NCI-H1092 treated with DMSO at 0.1 percent for 48 hours (cell line): ENCODE data around the gene METTL1.

Source experiments
- DNase-seq: peaks from one replicate; lab custom pipeline; 2025; lab: John Stamatoyannopoulos, UW

Gene METTL1

DNA sequence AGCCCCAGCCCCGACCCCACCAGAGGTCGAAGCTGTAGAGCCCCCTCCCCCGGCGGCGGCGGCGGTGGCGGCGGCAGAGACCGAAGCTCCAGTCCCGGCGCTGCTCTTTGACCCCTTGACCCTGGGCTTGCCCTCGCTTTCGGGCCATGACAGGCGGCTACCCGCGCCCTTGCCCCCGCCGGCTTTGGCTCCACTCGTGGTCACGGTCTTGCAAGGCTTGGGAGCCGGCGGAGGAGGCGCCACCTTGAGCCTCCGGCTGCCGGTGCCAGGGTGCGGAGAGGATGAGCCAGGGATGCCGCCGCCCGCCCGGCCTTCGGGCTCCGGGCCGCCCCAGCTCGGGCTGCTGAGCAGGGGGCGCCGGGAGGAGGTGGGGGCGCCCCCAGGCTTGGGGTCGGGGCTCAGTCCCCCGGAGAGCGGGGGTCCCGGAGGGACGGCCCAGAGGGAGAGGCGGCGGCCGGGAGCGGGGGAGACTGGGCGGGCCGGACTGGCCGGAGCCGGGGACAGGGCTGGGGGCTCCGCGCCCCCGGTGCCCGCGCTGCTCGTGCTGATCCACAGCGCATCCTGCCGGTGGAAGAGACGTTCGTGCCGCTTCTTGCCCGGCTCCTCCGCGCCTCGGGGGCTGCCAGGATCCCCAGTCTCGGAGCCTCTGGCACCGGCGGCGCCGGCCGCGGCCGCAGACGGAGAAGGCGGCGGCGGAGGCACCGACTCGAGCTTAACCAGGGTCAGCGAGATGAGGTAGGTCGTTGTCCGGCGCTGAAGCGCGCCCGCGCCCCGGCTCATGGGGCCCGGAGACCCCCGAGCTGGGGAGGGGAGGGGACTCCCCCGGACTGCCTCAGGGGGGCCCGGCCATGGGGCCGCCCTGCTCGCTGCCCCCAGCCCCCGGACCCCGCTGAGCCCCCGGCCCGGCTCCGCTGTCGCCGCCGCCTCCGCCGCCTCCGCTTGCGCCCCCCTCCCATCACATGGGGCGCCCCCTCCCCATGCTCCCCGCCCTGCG lies 34.1 kb downstream of the METTL1 start:
- DNase-seq = no peak

DNA sequence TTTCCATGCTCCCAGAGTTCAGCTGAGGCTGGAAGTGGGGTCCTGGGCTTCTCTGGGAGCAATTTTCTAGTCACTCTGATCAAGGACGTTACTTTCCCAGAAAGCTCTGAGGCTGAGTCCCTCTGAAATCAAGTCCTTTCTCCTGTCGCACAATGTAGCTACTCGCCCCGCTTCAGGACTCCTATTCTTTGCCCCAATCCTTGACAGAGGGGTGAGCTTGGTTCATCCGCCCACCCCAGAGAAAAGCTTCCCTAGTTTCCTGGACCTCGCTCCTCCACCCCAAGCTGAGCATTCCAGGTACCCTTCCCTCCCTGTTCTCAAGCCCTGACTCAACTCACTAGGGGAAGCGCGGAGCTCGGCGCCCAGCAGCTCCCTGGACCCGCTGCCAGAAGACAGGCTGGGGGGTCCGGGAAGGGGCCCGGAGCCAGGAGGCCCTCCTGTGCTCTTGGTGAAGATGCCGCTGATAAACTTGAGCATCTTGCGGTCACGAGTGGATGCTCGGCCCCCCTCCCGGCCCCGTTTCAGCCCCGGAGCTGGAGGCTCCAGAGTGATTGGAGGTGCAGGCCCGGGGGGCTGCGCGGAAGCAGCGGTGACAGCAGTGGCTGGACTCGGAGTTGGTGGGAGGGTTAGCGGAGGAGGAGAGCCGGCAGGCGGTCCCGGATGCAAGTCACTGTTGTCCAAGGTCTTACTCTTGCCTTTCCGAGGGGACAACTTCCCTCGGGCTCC lies 35.0 kb downstream of the METTL1 start:
- no peak for DNase-seq

DNA sequence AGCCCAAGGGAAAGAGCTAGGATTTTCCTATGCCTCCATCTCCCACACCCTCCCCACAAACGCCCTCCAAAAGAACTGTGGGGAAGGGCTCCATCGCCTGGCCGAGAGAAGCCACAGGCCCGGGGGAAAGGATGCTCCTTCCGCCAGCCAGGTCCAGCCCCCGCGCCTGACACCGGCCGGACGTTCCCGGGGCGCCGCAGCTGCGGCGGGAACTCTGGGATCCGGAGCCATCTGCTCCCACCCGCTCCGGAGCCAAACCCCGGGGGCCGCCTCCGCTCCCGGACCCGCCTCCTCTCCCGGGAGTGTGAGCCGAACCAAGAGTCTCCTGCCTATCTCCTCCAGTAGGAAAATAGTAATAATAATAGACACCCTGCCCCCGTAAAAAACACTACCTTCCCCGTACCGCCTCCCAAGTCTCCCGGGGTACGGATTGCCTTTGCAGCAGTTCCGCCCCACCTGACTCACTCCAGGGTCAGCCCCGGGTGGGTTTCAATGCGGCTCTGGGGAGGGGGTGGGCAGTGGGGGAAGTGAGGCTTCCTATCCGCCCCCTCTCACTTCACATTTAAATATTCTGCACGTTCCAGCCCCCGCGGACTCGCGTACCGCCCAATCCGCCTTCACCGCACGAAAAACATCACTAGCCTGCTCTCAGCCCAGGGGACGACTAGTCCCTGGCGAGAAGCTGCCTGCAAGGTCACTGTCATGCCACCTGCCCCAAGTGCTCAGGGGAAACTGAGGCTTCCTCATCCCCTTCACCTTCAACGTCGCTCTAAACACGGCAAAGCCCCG lies 35.8 kb downstream of the METTL1 start:
- peak; percentile 27 for DNase-seq

DNA sequence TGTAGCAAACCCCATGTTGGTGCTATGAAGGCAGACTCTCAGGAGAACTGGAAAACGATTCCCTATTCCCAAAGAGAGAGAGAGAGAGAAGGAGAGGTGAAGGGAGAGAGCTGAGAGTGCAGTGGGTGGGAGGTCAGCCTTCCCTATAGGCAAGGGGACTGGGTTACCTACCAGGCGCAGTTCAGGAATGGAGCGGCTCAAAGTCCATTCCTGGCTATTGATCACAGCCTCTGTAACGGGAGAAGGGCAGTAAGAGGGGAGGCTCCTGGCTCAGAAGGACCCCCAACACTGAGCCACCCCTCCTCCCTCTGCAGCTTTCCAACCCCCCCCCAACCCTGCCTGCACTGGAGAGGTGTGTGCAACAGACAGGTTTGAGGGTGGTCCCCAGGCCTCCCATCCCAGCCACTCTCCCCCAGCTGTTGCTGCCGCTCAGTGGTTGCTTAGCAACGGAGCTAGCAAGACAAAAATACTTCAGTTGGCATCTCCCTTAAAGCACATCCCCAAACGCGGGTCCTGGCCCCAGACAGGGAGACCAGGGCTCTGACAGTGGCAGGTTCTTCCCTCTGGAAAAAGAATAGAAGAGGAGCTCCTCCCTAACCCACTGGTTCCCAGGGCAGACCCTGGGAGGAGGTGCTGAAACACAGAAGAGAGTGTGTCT lies 36.6 kb downstream of the METTL1 start:
- no peak for DNase-seq

DNA sequence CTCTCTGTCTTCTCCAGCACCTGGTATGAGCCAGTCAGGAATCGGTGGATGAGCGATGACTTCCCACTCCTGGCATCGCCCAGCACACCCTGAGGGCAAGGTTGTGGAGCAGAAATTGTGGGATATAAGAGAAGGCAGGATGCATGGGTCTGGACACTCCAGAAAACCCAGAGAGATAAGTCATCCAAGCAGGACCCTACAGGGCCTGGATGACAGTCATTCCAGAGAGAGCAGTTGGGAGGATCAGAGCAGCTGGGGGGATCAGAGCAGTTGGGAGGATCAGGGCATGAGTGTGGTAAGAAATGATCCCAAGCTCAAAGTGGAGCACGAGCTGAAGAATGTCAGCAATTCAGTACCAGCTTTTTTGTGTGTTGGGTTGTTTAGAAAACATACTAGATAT lies 37.3 kb downstream of the METTL1 start:
- no peak for DNase-seq

DNA sequence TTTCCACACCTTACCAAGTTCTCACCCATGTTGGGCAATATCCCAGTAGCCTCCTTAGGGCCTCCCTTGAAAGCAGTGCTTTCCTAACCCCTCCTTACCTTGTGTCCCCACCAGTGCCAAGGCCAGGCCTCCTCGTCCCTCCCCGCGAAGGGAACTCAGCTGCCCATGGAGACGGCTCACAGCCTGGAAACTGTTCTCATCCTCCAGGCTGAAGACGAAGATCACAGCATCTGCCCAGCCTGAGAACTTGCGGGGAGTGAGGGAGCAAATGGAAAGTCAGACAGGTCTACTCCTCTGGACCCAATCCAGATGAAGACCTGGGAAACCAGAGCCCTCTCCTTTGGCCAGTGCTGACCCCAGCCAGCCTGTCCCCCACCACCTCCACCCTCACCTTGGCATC lies 38.0 kb downstream of the METTL1 start:
- DNase-seq = no peak

DNA sequence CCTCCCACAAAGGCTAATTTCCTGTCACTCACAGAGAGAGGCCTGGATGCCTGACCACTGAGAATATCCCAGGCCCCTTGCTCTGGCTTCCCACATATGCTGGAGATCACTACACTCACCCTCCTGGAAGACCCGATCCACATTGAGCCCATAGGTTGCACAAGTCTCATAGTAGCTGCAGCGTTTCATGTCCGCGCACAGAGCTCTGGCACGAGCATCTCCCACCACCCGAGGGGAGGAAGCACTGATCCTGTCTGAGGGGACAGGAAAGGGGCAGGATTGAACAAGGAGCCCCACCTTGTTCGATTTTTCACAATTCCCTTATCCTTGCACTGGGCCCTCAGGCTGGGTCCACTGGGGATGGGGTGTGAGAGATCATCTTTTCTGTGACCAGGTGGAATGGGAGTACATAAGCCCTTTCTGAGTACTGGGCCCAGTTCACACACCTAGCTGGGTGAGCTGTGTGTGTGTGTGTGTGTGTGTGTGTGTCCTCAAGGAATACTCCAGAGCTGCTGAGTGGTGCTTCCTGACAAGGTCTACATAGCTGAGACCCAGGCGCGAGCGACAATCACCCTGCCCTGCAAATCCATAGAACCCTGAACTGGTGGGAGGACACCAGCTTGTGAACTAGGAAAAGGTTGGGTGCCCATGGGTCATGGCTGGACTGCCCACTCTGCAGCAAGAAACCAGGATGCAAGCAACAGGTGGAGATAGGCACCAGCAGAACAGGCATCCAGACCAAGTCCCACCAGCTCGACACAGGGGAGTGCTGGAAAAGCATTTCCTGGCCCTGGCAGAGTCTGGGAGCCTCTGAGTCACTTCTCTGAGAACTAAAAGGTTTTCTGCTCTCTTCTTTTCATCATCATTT lies 38.9 kb downstream of the METTL1 start:
- DNase-seq = no peak

DNA sequence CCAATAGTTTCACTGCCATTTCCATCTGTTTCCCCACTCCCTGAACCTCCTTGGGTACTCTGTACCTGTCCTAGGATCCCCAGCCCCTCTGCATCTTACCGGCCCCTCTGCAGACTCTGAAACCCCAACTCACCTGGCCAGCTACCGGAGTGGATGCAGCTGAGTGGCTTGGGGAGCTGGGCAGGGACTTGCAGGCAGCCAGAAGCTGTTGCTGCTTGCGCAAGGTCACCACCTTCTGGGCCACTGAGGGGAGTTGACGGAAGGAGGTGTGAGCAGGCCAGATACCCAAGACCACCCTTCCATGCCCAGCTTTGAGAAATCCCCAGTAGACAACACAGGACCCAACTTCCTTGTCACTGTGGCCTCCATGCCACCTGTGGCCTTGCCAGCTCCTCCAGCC lies 39.6 kb downstream of the METTL1 start:
- no peak for DNase-seq

DNA sequence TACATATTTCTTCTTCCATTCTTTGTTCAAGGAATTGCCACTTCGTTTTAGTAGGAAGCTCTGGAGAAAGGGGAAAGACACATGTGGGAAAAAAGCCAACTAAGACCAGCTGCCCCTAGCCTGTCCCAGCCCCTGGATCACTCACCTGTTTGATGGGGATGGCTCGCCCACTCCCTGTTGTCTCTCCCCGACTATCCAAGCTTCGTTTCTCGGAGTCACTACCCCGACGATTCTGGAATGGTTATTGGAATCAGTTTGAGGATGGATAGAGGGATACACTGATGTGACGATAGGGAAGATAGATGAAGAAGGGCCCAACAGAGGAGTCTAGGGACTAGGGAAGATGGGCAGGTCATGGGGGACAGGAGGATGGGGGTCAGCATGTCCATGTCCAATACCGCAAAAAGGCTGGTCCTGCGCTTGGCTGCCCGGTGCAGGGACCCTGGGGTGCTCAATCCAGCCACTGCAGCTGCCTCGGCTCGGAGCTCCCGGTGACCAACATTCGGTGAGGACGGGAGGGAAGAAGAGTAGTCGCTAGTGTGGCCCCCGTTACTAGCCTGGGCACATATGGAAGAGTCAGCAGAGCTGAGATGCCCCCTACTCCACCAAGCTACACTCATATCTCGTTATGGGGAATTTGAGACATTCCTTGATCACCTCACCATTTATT lies 40.4 kb downstream of the METTL1 start:
- DNase-seq = no peak

DNA sequence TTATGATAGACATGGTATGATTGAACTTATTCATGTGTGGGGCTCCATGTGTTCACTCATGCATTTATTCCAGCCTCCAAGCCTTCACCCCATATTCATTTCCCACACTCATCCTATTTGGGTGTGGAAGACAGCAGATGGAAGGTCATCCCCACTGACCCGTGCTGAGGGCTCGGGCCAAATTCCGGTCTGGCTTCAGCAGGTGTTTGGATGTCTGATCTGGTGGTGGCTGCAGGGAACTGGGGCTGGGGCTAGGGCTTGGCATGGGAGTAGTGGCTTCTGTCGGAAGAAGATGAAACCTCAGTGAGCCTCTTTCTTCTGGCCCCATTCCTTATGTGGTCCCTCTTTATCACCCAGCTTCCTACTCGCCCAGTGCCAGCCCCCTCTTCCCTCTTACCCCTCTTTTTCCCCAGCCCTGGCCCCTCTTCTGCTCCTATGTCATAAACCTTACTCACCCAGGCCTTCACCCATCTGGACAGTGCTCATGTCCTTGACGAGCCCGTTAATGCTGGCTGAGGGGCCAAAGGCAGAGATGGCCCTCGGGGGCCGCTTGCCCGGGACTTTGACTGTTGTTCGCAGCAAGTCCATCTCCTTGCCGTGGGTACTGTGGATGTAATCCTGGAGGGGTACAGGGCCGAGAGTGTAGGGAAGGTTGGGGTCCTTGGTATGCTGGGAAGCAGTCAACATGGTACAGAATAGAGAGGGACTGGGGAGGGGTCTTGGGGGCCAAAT lies 41.4 kb downstream of the METTL1 start:
- no peak for DNase-seq

DNA sequence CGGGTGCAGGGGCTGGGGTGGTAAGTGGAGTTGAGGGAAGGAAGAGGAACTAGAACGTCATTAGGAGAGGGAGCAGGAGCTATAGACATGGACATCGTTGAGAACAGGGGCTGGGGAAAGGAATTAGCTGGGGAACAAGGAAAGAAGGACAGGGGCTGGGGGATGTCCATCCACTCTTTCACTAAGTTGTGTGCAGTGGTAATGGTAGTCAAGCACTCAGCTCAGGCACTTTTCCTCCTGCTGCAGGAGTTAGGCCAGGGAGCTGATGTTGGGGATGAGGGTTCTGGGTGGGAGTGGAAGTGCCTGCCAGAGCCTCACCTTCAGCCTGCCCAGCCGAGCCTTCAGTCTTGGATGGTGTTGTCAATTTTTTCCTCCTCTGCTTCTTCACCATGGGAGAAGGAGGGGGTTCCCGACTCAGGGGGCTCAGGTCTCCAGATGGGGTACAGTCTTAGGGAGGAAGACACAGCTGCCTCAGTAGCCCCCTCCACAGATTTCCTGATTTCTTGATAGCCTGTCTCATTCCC lies 42.5 kb downstream of the METTL1 start:
- DNase-seq = no peak

DNA sequence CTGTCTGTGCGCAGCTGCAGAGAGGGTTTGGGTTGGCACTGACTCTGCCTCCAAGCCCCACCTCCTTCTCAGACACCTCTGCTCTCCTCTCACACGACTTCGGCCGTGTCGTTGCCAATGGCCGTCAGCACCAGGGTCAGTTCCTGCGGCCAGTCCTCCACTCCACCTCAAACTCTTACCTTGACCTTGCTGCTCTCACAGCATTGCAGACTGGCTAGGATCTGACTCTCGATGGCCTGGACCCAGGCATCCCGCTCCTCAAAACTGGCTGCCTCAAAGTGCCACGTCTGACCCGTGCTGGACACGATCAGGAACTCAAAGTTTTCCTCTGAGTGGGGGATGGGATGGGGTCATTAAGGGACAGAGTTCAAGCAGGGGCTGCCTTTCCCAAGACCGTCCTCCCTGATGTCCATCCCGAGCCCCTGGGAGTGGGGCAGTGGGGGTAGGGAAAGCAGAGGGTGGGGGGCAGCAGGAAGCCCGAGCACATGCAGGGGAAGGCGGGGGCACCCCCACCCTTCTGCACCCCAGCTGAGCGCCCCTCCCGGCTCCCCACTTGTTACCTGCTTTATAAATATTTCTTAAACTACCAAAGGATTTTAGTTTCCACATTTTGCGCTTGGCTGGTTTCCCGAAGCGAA lies 44.0 kb downstream of the METTL1 start:
- DNase-seq = no peak

DNA sequence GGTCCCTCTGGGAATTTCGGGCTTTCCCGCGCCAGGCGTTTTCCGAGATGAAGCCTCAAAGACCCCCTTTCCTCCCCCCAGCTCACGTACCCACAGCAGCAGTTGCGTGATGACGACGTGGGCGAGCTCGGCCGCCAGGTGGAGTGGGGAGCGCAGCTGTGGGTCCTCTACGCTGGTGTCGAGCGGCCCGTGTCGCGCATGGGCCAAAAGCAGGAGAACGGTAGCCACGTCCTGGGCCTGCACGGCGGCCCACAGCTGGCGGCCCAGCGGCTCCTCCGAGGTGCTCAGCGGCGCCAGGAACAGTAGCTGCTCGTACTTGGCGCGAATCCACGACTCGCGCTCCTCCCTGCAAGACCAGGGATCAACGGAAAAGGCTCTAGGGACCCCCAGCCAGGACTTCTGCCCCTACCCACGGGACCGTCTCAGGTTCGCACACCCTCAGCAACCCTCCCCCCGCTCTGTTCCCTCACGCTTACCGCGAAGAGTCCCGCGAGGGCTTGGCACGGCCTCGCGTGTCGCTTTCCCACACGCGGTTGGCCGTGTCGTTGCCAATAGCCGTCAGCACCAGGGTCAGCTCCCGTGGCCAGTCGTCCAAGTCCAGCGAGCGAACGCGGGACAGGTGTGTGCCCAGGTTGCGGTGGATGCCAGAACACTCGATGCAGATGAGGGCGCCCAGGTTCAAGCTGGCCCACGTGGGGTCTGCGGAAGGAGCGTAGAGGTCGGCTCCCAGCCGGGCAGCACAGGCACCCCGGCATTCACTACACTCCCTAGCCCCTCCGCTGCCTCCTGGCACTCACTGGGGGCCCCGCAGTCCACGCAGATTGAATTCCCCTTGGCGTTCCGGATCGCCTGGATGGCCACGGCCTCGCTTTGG lies 44.8 kb downstream of the METTL1 start:
- DNase-seq = peak; percentile 25

DNA sequence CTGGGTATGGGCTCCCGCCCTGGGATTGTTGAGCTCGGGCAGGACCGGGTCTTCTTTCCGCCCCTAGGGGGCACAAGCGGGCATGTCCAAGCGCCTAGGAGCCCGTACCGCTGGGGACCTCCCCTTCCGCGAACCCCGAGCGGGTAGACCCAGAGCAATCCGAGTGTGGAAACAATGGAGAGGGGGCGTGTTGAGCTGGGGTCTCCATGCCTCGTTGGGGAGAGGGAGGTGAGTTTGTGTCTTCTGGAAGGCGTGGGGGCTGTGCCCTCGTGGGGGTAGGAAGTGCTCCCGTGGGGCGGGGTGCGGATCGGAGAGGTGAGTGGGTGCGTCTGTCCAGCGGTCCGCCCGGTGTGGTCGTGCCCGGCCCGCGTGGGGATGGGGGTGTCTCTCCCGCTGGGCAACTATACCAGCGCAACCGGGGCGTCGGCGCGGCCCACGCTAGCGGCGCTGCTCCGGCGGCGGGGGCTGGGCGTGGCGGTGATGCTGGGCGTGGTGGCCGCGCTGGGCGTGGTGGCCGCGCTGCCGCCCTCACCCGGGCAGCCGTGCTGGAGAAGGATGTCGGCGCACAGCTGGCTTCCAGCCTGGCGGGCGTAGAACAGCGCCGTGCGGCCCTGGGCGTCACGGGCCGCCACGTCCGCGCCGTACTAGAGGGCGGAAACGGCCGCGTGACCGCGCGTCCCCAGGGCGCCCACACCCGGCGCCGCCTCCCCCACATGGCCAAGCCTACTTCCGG lies 45.6 kb downstream of the METTL1 start:
- DNase-seq = peak; percentile 45

DNA sequence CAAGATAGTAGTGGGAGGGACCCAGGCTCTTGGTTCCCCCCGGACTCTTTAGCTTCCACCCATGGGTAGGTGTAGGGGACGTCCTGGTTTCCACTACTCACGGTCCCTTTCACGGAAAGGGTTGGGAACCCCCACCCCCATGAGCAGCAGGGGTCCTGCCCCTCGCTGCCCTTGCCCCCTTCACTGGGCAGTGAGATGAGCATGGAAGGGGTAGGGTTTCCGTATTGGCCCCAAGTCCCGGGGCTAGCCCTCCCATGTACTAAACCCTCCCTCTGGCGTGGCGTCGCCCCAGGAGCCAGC lies 46.1 kb downstream of the METTL1 start:
- no peak for DNase-seq

DNA sequence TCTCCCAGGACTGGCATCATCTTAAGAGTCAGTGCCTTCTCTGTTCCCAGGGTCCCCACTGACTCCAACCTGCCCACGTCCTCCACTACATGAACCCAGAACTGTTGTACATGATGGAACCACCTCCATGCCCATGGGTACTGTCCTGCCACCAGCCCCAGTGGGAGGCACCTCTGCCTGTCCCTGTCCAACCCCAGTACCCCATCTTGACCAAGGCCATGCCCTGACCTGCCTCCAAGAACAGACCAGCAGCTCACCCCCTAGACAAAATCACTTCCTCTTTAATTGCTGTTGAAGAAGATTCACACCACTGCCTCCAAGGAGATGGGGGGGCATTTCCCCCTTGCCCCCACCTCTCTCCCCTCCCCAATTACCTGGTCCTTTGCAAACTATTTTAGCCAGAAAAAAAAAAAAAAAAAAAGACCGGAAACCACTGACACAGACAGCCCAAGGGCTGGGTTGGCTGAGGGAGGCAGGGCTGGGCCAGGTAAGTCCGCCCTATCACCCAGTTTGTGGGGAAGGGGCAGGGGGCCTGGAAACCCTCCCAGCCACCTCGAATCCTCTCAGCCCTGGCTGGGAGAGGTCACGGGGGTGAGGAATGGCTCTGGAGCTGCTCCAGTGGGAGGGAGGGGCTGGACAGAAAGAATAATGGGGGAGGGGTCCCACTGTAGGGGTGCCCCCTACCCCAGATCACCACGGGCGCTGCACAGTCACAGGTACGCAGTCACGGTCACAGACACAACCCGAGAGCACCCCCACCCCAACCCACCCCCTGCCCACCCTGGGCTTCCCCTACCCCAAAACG lies 46.8 kb downstream of the METTL1 start:
- DNase-seq = no peak
